MCF 10A (cell line): ENCODE measurements around the gene ACTN4. TPM values are rescaled to one million over a fixed set of nuclear protein-coding genes. Genes with fewer than 3 reads are reported as not detected.

Experiments
- BruUV-seq: library from RNA; stranded (reverse); fragments of 400-500 nt; replicated peaks from 2 replicates; lab custom pipeline; 2021; lab: Mats Ljungman, UMichigan
- CTCF ChIA-PET: fragments of 300-600 bp; sonication (Branson Sonifier 250); formaldehyde crosslinking; extraction: SDS; loops from one replicate; lab custom pipeline; 2021; ENCODE audit warnings: antibody characterized with exemption, inconsistent platforms; lab: Yijun Ruan, JAX
- POLR2A ChIA-PET: fragments of 300-600, 350-650 bp; sonication (Branson Sonifier 250); formaldehyde crosslinking; extraction: SDS; loops from one replicate; lab custom pipeline; 2020; ENCODE audit warnings: antibody characterized with exemption, inconsistent platforms; lab: Yijun Ruan, JAX
- DNase-seq: peaks from one replicate; pipeline ENCODE4 v3.0.0-alpha.2; 2018; ENCODE audit not compliant: unreplicated experiment
- H3K27ac Mint-ChIP-seq: one replicate; pipeline ENCODE4 v1.8.0; 2022; ENCODE audit warnings: mild to moderate bottlenecking, low read depth, mixed read lengths; ENCODE audit not compliant: unreplicated experiment
- H3K27me3 Mint-ChIP-seq: one replicate; pipeline ENCODE4 v1.8.0; 2022; ENCODE audit warnings: mixed read lengths; ENCODE audit not compliant: insufficient read depth, unreplicated experiment
- H3K36me3 Mint-ChIP-seq: one replicate; pipeline ENCODE4 v1.8.0; 2022; ENCODE audit warnings: mild to moderate bottlenecking, moderate library complexity, mixed read lengths; ENCODE audit not compliant: insufficient read depth, unreplicated experiment
- H3K4me1 Mint-ChIP-seq: one replicate; pipeline ENCODE4 v1.8.0; 2022; ENCODE audit warnings: mixed read lengths; ENCODE audit not compliant: insufficient read depth, unreplicated experiment
- H3K4me3 Mint-ChIP-seq: one replicate; pipeline ENCODE4 v1.8.0; 2022; ENCODE audit warnings: mild to moderate bottlenecking, moderate library complexity, mixed read lengths; ENCODE audit not compliant: unreplicated experiment
- H3K9me3 Mint-ChIP-seq: one replicate; pipeline ENCODE4 v1.8.0; 2022; ENCODE audit warnings: mixed read lengths; ENCODE audit not compliant: unreplicated experiment
- intact Hi-C: fragments of 100-400 bp; cut with micrococcal nuclease; formaldehyde crosslinking; loops from 2 replicates; pipeline ENCODE4 v1.14.1; 2022
- total RNA-seq: library from RNA; stranded (reverse); gene quantifications from 2 replicates; pipeline ENCODE4 v1.2.3, GENCODE V29; 2022
- TF ChIP-seq, protein P1 (sequence below): fragments of 200-600 bp; IDR thresholded peaks from one replicate; pipeline ENCODE4 v1.8.0; 2022; ENCODE audit warnings: antibody characterized with exemption, mild to moderate bottlenecking; ENCODE audit not compliant: unreplicated experiment

The ACTN4 gene
- total RNA-seq, 1 experiment from 2014 or later = 300 TPM

DNA sequence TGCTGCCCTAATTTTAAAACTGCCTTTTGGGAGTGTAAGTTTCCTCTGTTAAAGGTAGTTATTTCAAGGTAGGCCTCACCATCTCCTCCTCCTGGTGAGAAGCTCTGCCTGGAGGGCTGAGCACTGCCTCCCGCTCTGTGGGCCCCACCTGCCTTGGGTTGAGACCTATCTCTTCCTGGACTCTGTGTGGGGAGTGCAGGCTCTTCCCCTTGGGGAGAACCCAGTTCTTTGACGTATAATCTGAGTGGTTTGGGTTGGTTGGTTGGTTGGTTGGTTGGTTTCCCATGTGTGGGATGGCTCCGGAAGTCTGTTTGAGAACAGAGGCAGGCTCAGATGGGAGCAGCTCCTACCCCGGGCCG lies 39.1 kb downstream of the ACTN4 start:
- Mint-ChIP-seq H3K4me1 (peaks cover 65% of the 10 kb centered on the region), H3K4me3 (no peak overlapping the region)
- no TSS peak for BruUV-seq

DNA sequence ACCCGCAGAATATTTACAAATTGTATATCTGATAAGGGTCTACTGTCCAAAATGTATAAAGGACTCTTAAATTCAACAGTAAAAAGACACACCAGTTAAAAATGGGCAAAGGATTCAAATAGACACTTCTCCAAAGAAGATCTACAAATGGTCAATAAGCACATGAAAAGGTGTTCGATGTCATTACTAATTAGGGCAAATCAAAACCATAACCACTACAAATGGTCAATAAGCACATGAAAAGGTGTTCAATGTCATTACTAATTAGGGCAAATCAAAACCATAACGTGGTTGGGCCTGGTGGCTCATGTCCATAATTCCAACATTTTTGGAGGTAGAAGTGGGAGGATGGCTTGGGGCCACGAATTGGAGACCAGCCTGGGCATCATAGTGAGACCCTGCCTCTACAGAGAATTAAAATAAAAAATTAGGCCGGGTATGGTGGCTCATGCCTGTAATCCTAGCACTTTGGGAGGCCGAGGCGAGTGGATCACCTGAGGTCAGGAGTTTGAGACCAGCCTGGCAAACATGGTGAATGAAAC lies 40.5 kb downstream of the ACTN4 start:
- POLR2A ChIA-PET = interaction anchor here (0.6 to 15.0 kb wide), 4 partner anchors 17 to 143 kb away, joined by 3 to 521 read pairs (median 4); partner anchors contain the start of gene ACTN4
- TF ChIP-seq, protein P1, sequence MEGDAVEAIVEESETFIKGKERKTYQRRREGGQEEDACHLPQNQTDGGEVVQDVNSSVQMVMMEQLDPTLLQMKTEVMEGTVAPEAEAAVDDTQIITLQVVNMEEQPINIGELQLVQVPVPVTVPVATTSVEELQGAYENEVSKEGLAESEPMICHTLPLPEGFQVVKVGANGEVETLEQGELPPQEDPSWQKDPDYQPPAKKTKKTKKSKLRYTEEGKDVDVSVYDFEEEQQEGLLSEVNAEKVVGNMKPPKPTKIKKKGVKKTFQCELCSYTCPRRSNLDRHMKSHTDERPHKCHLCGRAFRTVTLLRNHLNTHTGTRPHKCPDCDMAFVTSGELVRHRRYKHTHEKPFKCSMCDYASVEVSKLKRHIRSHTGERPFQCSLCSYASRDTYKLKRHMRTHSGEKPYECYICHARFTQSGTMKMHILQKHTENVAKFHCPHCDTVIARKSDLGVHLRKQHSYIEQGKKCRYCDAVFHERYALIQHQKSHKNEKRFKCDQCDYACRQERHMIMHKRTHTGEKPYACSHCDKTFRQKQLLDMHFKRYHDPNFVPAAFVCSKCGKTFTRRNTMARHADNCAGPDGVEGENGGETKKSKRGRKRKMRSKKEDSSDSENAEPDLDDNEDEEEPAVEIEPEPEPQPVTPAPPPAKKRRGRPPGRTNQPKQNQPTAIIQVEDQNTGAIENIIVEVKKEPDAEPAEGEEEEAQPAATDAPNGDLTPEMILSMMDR = no peak
- H3K4me1 Mint-ChIP-seq = peaks cover 71% of the 10 kb centered on the region
- no peaks in the 10 kb centered on the region for H3K27me3 Mint-ChIP-seq
- intact Hi-C loops = no loop called here
- peaks cover 26% of the 10 kb centered on the region for H3K36me3 Mint-ChIP-seq
- no peak for DNase-seq
- peak overlapping the region; percentile 98 for H3K27ac Mint-ChIP-seq
- BruUV-seq = no TSS peak
- H3K9me3 Mint-ChIP-seq = no peaks in the 10 kb centered on the region
- CTCF ChIA-PET = interaction anchor here (0.6 to 1.0 kb wide), 4 partner anchors 38 to 244 kb away, joined by 3 read pairs; no protein-coding TSS in a partner anchor
- no peak overlapping the region for H3K4me3 Mint-ChIP-seq

More for the DNA sequence above, 39.1 kb downstream of the ACTN4 start:
- ChIA-PET POLR2A (interaction anchor here (0.6 to 15.0 kb wide), 5 partner anchors 10 to 148 kb away, joined by 3 to 521 read pairs (median 3); partner anchors contain the start of genes ACTN4 and ECH1), CTCF (interaction anchor here (0.6 to 2.6 kb wide), 10 partner anchors 14 to 699 kb away, joined by 3 to 17 read pairs (median 3); no protein-coding TSS in a partner anchor)
- TF ChIP-seq, protein P1 = no peak
- no peaks in the 10 kb centered on the region for H3K9me3 Mint-ChIP-seq
- intact Hi-C loops = no loop called here
- no peak for DNase-seq
- peaks cover 31% of the 10 kb centered on the region for H3K36me3 Mint-ChIP-seq
- peak overlapping the region; percentile 98 for H3K27ac Mint-ChIP-seq
- H3K27me3 Mint-ChIP-seq = no peaks in the 10 kb centered on the region

DNA sequence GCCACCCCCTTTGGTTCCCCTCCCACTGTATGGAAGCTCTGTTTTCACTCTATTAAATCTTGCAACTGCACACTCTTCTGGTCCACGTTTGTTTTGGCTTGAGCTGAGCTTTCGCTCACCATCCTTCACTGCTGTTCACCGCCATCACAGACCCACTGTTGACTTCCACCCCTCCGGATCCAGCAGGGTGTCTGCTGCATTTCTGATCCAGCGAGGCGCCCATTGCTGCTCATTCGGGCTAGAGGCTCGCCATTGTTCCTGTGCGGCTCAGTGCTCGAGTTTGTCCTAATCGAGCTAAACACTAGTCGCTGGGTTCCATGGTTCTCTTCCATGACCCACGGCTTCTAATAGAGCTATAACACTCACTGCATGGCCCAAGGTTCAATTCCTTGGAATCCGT lies 42.7 kb downstream of the ACTN4 start:
- BruUV-seq = no TSS peak
- no peaks in the 10 kb centered on the region for H3K27me3 Mint-ChIP-seq
- peaks cover 30% of the 10 kb centered on the region for H3K36me3 Mint-ChIP-seq
- H3K4me1 Mint-ChIP-seq = peaks cover 62% of the 10 kb centered on the region
- intact Hi-C loops = no loop called here
- no peak for DNase-seq
- TF ChIP-seq, protein P1 = no peak
- H3K4me3 Mint-ChIP-seq = no peak overlapping the region
- no peaks in the 10 kb centered on the region for H3K9me3 Mint-ChIP-seq
- POLR2A ChIA-PET = interaction anchor here (0.7 to 15.0 kb wide), 5 partner anchors 8 to 159 kb away, joined by 3 to 521 read pairs (median 5); partner anchors contain the start of genes ACTN4 and HNRNPL
- peak overlapping the region; percentile 98 for H3K27ac Mint-ChIP-seq
- CTCF ChIA-PET = interaction anchor here (0.6 to 2.9 kb wide), 4 partner anchors 40 to 175 kb away, joined by 3 to 9 read pairs (median 4); partner anchors contain the start of gene ACTN4

GRCh38 chr19:38690832-38691231 lies 43.4 kb downstream of the ACTN4 start:
- BruUV-seq = no TSS peak
- Mint-ChIP-seq H3K4me1 (peaks cover 63% of the 10 kb centered on the region), H3K27me3 (no peaks in the 10 kb centered on the region), H3K4me3 (no peak overlapping the region), H3K36me3 (peaks cover 28% of the 10 kb centered on the region), H3K9me3 (no peaks in the 10 kb centered on the region), H3K27ac (peak overlapping the region; percentile 98)
- TF ChIP-seq, protein P1 = no peak
- POLR2A ChIA-PET = interaction anchor here (1.3 to 15.0 kb wide), 8 partner anchors 9 to 158 kb away, joined by 4 to 521 read pairs (median 8); partner anchors contain the start of genes ACTN4 and HNRNPL
- CTCF ChIA-PET = interaction anchor here (0.6 to 2.9 kb wide), 4 partner anchors 43 to 200 kb away, joined by 4 to 9 read pairs (median 5); partner anchors contain the start of gene ACTN4
- DNase-seq = peak; percentile 26
- intact Hi-C loops = no loop called here
